HL-60 (cell line): Measurements from ENCODE around the gene IDH3A.

Experiments used
- POLR2AphosphoS5 ChIP-seq: IDR thresholded peaks from 2 replicates; pipeline ENCODE4 v1.6.1; 2012; ENCODE audit warnings: low read depth
- TF ChIP-seq, protein P1 (sequence below): IDR thresholded peaks from one replicate; pipeline ENCODE4 v1.5.1; 2011; ENCODE audit warnings: low read length, control low read depth, inconsistent platforms; ENCODE audit not compliant: insufficient read depth

DNA sequence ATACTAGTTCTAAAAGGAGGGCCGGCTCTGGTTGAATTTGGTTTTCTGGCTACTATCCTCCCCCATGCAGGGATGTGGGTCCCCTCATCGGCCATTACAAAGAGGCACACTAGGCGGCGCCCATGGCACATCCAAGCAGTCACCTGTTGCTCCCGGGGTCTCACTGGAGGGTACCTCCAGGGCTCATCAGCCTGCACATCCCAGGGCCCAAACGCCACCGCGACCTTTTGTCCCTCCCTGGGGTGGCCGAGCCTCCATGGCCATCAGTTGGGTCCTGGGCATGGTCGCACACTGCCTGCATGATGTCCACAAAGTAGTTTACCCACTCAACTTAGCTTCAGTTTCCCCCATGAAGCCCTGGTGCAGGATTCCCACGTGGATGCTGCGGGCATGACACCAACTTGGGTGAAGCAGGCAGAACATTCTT lies 28.3 kb downstream of the IDH3A start:
- no peak for TF ChIP-seq POLR2AphosphoS5
- TF ChIP-seq, protein P1, sequence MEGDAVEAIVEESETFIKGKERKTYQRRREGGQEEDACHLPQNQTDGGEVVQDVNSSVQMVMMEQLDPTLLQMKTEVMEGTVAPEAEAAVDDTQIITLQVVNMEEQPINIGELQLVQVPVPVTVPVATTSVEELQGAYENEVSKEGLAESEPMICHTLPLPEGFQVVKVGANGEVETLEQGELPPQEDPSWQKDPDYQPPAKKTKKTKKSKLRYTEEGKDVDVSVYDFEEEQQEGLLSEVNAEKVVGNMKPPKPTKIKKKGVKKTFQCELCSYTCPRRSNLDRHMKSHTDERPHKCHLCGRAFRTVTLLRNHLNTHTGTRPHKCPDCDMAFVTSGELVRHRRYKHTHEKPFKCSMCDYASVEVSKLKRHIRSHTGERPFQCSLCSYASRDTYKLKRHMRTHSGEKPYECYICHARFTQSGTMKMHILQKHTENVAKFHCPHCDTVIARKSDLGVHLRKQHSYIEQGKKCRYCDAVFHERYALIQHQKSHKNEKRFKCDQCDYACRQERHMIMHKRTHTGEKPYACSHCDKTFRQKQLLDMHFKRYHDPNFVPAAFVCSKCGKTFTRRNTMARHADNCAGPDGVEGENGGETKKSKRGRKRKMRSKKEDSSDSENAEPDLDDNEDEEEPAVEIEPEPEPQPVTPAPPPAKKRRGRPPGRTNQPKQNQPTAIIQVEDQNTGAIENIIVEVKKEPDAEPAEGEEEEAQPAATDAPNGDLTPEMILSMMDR = peak; percentile 11
